Hypothalamus (tissue), 51 donors: Measurements from ENCODE around the gene DSCAM.

ENCODE experiments used
- DNase-seq, 51 donors: peaks; one replicate each; lab custom pipeline; 2025; lab: John Stamatoyannopoulos, UW

Gene DSCAM

DNA sequence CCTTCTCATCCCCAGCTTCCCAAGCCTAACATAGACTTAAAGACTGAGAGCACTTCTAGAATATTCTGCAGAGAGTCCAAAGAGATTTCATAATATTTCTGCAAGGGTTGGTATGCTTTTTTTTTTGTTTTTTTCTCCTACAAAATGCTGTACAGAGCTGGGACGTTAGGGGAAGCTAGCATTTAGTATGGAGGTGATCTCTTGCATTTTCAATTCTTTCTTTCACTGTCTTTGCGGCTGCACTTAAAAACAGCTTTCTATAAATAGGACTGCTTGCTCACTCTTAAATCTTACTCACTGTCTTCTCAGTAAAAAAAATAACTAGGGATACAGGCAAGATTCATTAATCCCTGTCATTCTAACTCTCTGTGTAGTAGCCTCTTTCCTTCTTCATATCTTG lies 7.4 kb downstream of the DSCAM start:
- no peak for DNase-seq

DNA sequence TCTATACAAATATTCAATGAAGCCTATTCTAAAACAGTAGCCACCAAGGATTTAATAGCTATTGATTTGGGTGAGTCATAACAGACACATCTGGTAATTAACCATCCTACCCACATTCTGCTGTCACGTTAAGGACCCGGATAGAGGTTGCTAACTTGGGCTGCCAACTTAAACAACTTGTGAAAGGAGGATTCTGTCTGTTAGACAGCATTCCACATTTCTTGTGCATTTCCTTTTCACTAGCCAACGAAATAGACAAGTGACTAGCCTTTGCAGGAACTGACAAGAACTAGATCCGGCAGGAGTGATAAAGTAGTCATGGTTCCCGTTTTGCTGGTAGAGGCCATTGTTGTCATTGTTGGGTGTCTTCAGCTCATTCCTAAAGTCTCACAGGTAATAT lies 9.5 kb downstream of the DSCAM start:
- DNase-seq = no peak

DNA sequence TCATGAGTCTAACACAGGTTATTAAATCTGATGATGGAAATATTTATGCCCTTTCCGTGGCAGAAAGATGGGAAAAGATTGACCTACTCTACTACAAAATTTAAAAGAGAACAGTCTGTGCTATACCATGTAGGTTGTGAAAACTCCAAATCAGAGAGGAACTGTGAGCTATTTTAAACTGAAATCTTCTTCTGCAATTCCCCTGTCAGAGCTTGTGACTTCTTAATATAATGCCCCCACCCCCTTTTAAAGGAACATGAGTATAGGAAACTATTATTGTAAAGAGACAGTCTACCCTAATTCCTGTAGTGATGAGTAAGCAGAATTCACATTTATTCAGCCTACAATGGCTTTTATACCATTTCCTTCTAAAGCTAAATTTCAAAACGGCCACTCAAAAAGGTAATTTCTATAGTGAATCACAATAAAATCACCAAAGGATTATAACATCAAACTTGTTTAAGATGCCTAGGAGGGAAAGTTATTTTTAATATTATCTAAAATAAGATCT lies 11.7 kb downstream of the DSCAM start:
- no peak for DNase-seq

DNA sequence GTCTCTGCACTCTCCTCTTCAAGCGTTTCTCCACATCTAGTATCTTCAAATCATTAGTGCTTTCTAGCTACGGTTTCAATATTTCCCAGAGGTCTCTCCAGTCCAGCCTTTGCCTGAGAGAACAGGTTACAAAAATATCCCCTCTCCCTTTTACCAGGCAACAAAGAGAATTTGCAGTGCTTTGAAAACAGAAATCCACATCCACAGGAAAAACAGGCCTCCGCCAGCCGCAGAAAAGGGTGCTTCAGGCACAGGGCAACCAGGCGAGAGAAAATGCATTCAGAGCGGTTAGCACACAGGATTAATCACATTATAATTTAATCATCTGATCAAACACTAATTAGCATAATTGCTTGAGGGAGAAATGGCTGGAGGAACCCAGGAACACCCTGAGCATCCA lies 13.8 kb downstream of the DSCAM start:
- DNase-seq = no peak

DNA sequence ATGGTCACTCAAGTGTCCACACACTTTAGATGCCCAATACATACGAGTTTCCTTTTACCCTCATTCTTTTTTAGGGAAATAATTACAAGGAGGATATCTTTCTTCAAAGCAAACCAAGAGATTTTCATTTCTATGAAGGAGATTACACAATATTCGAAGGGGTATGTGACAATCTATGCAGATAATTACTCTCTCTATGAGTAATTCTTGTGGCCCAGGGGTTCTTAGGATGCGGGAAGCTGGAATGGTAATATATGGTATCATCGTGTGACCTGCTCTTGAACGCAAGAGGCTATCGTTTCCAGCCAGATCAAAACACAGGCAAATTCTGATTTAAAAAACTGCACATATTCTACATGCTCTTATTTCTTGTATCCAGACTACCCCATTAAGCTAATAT lies 14.6 kb downstream of the DSCAM start:
- no peak for DNase-seq

DNA sequence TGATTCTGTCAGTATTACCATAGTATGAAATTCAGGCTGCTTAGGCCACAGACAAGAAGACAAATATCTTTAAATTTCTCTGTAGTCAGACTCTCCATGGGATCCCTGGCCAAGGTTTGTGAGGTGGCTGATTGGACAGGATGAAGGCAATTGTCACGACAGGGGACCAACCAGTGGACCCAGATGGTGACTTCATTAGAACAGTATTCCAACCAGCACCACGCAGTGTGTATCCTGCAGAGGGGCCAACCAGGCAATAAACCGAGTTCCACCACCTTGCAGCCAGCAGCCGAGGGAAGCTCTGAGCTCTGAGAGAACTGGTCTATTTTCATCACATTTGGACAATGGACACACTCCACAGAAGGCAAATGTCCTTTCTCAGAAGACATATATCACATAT lies 16.1 kb downstream of the DSCAM start:
- DNase-seq = no peak

DNA sequence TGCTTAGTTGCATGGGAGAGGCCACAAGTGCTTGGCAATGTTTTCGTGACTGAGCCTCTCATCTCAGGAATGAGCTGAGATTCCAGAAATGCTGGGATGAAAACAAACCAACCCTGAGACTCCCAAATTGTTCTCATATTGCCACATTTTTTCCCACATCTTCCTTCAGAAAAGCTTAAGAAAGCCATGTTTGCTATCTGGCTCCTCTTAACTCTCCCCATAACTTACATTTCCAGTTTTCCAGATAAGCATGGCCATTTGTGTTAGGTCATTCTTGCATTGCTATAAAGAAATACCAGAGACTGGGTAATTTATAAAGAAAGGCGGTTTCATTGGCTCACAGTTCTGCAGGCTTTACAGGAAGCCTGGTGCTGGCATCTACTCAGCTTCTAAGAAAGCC lies 17.2 kb downstream of the DSCAM start:
- DNase-seq = no peak

DNA sequence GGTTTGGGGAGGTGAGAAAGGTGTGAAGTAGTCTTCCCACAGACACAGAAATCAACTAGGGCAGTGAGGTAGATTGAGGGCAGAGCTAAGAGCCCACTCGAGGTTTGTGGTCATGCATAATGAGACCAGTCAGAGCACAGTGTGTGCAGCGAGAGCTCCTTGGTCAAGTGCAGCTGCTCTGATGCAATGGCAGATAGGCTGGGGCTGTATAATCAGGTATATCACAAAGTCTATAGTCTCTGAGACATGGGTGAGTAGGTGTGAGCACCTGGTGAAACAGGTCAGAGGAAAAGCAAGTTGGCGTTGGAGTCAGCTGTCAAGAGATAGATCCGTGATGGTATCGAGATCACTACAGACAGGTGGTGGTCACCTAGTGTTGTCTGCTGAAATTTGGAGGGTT lies 17.6 kb downstream of the DSCAM start:
- no peak for DNase-seq

DNA sequence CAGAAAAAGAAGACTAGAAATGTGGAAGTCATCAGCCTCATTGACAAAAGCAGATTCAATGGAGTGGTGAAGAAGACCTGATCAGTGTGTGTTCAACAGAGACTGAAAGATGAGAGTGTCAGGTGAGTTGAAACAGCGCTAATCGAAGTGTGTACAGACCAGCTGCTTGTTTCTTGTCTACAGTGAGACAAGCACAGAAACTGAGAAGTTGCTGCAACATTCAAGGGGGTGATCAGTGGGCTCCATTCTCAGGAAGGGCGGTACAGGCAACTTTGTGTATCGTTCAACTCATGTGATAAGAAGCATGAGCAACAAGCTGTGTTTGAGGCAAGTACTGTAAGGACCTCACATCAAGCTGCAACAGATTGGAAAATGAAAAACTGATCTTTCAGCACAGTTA lies 19.4 kb downstream of the DSCAM start:
- no peak for DNase-seq

DNA sequence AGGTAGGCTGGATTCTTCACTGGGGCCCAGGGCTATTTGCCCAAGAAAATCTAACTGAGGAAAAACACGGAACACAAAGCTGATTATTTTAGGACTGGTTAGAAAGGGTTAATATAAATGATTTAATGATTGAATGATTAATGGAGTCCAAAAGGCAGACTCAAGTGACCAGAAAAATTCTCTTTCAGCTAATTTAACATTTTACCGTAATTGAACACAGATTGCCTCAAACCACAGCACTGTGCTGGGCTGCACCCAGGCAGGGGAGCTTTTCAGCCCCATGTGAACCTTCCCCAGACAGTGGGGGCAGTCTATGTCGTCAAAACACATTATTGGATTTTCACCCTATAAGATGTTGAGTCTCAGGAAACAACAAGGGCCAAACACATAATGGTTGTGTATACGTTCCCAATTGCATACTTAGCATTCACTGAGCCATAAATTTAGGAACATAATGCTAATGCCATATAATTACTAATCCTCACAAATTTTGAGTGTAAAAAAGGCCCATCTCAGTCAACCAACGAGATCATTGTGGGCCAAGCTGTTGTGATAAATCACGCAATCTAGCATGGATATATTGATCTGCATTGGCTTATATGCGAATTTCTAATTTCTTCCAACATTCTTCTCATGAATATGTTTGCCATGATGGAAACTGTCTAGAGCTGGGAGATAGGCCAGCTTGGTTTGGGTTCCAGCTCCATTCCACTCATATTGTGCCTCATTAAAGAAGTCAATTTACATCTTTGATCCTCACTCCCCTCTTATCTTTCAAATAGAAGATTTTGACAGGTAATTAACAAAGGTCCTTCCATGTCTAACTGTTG lies 27.7 kb downstream of the DSCAM start:
- no peak for DNase-seq

DNA sequence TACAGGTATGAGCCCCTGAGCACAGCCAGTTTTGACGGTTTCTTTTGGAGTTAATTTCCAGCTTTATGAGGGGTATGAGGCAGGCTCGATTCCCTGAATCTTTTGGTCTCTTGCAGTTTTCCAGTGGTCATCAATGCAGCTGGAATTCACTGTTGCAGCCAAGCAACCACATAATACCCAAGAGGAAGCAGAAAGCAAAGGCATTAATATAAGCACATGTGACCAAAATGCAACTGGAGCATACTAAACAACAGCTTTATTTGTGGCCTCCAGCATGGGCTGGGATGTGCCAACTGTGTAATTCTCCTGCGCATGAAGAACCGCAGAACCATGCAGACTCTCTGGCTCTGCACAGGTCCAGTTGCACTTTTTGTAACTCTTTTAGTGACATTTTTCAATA lies 33.0 kb downstream of the DSCAM start:
- no peak for DNase-seq

DNA sequence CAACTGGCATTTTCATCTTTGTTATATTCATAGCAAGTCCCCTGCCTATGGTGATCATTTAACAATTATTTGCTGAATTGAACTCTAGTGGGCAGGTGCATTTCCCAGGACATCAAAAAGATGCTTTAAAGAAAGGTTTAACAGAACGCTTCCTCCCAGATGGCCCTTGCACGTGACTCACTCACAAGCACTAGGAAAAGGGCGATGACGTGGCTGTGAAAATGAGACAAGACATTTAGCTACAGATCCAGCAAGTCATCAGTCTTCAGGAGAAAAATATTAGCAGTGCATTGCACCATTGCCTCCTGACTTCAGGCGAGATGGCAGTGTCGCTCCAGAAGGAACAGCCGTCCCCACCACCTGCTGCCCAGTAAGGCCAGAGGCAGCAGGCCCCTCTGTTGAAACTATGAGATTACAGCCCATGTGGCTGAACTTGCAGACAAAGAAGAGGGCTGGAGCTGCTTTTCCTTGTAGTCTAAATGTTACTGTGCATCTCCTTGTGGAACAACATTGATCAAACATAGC lies 37.2 kb downstream of the DSCAM start:
- no peak for DNase-seq

DNA sequence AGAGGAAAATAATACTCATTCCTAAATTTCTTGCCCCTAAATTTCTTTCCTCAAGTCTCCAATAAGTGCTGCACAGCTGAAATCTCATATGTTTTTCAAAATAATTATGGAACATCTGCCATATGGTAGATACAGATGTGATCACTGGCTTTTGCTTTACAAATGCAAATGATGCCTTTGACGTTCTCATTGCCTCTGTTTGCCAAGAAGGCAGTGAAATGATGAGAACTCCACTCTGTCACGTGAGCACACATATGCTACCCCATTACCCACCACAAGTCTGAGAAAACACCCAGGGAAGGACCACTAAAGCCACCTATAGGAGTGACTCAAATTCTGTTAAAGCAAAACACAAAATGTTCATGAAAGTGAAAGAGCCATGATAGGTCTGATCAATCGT lies 43.9 kb downstream of the DSCAM start:
- DNase-seq = no peak

DNA sequence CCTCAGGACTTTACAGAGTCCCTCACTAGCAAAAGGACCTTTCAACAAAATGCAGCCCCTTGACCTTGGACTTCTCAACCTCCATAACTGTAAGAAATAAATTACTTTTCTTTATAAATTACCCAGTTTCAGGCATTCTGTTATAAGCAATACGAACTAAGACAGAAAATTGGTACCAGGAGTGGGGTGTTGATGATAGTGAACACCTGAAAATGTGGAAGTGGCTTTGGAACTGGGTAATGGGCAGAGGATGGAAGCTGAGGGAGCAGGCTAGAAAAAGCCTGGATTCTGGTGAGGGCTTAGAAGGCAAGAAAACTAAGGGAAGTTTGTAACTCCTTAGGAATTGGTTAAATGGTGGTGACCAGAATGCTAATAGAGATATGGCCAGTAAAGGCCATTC lies 46.8 kb downstream of the DSCAM start:
- DNase-seq = no peak

DNA sequence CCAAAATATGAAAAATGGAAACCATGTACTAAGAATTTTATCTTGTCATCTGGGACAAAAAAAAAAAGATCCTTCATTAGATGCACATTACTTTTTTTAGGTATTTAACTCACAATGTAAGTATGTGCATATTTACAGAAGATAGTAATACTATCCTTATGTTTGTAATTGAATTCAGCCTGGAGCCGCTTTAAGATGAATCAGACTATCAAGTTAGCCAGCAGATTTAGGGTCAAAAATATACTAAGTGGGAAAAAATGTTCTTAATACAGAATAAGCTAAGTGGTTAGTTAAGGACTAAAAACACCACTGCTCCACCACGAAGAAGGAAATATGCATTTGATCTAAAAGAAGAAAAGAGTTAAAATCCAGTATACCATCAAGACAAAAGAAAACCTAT lies 49.1 kb downstream of the DSCAM start:
- no peak for DNase-seq

DNA sequence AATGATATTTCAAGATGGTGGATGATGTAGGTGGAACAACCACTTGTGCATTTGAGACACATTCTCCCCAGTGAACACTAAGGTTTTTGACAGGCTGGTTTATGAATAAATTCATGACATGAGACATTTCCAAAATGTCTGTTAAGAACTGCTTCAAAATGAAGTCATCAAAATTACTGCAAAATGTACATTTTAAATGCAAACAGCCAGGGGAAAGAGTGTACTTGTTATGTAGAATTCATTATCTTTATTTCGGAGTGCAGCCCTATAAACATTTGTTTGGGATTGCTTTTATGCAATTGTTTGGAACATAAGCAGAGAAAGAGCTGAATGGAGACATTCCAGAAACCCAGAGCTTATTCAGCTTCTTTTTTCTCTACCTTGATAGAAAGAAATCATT lies 49.5 kb downstream of the DSCAM start:
- DNase-seq = no peak

DNA sequence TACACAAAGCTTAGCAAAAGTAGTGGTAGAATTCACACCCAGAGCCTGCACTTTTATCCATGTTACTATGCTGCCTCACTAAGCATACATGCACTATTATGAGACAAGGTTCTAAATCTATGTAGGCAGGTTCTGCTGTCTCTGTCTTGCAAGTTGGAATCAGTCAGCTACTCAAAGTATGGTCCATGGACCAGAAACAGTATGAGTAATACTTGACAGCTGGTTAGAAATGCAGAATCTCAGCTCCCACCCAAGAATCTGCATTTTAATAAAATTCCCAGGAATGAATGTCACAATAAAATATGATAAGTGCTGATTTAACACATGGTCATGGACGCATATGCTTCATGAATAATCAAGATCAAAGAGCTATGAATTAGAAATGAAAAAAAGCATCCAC lies 50.5 kb downstream of the DSCAM start:
- no peak for DNase-seq

DNA sequence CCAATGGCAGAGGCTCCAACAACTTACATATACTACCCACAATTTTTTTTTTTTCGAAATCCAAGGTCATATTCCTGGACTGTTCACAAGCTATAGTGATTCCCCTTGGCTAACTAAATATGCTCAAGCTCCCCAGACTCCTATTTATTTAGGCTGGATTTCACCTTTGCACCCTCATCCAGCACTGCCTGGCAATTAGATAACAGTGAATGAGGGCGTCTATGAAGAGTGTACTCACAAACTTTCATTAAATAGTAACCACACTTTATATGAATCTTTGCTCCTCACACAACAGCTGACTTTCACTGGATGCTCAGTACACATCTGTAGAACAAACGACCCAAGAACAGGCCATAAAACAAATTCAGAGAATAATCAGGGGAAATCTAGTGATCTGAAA lies 51.6 kb downstream of the DSCAM start:
- no peak for DNase-seq

DNA sequence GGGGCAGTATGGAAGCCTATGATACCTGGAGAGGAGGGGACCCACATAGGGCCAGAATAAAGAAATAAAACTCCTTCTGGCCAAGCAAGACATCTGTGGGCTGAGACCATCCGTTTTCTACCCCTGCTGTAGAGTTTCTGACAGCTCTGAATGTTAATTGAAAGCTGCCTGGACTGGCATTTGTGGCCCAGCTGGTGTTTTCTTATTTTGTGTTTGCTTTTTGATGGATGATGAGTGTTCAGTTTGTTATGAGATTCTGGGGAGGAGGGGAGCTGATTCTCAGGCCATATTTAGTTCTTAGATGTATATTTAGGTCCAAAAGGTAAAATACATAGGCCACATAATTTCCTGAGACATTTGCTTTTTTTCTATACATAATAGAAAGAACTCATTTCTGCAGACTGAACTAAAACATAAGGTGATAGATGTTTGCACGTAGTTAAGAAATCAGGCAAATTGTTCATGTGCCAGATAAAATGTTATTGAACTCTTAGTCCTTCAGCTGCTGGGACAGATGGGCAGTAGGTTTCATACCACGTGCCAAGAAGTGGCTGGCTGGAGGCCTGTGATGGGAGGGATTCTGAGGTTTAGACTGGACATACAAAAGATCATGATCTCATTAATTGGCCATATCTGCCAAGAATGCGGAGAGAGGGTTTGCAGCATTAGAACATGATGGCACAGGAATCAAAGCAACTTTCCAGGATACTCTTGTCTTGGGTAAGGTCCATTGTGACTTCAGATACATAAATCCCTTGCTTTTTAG lies 54.1 kb downstream of the DSCAM start:
- peak in 2 of 51 donors; percentile 1 to 6 for DNase-seq

DNA sequence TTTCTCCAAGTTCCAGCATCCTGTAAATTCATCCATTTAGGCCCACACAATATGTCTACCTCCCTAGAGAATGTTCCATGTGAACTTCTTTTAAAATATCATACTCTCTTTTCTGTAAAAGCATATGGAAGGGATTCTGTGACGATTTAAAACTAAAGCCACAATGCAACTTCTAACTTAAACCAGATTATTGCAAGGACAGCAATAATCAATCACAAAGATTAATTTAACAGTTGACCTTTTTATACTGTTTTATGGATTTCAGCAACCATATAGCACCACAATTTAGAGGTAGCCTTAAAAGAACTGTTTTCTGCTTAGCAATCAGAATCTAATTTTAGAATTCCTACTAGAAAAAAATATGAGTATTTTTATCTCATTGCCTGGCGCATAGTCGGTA lies 58.3 kb downstream of the DSCAM start:
- DNase-seq = no peak

DNA sequence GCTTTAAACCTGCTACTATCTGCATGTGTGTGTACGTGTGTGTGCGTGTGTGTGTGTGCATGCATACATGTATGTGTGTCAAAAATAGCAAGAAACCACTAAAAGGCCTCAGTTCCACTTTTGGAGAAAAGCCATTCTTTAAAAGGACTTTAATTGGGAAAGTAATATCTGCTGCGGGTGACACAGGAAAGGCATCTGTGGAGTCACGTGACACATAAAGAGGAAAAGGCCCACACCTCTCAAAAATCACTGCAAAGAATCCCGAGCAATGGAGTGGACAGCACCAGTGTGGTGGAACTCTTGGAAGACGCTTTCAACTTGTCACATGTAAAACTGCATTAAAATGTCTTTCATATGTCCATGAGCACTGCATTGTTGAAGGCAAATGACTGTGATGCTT lies 63.6 kb downstream of the DSCAM start:
- no peak for DNase-seq
